GM23248 (cell line): ENCODE results near the gene THYN1. TPM values are rescaled to one million over a fixed set of nuclear protein-coding genes. Genes with fewer than 3 reads are reported as not detected.

ENCODE experiments used
- DNase-seq: peaks from one replicate; pipeline ENCODE4 v3.0.0-alpha.2; 2015
- H2AFZ ChIP-seq: fragments of 200-600 bp; sonication (generic); 2 replicates; pipeline ENCODE4 v1.6.1; 2016; ENCODE audit warnings: antibody characterized with exemption
- H3F3A ChIP-seq: fragments of 200-600 bp; sonication (generic); 2 replicates; pipeline ENCODE4 v1.6.1; 2016; ENCODE audit warnings: mild to moderate bottlenecking, antibody characterized with exemption, mixed run types; ENCODE audit not compliant: insufficient read depth
- H3K27ac ChIP-seq: fragments of 200-600 bp; sonication (generic); 2 replicates; pipeline ENCODE4 v1.5.1; 2016; ENCODE audit warnings: mild to moderate bottlenecking
- H3K27me3 ChIP-seq: fragments of 200-600 bp; sonication (generic); replicated peaks from 2 replicates; pipeline ENCODE4 v1.6.1; 2016; ENCODE audit warnings: mild to moderate bottlenecking; ENCODE audit not compliant: insufficient read depth
- H3K36me3 ChIP-seq: fragments of 200-600 bp; sonication (generic); 2 replicates; pipeline ENCODE4 v1.6.1; 2016; ENCODE audit warnings: low read depth, mild to moderate bottlenecking
- H3K4me1 ChIP-seq: fragments of 200-600 bp; sonication (generic); 2 replicates; pipeline ENCODE4 v1.6.1; 2016; ENCODE audit warnings: mild to moderate bottlenecking; ENCODE audit not compliant: insufficient read depth
- H3K4me2 ChIP-seq: fragments of 200-600 bp; sonication (generic); one replicate; pipeline ENCODE4 v1.6.1; 2016; ENCODE audit warnings: mild to moderate bottlenecking; ENCODE audit not compliant: unreplicated experiment
- H3K4me3 ChIP-seq: fragments of 200-600 bp; sonication (generic); 2 replicates; pipeline ENCODE4 v1.5.1; 2016; ENCODE audit warnings: mild to moderate bottlenecking
- H3K79me2 ChIP-seq: fragments of 200-600 bp; sonication (generic); 2 replicates; pipeline ENCODE4 v1.6.1; 2016; ENCODE audit warnings: mild to moderate bottlenecking; ENCODE audit not compliant: insufficient read depth
- H3K9ac ChIP-seq: fragments of 200-600 bp; sonication (generic); 2 replicates; pipeline ENCODE4 v1.6.1; 2016; ENCODE audit warnings: mild to moderate bottlenecking
- H3K9me2 ChIP-seq: fragments of 200-600 bp; sonication (generic); 2 replicates; pipeline ENCODE4 v1.6.1; 2016; ENCODE audit warnings: mixed run types, mild to moderate bottlenecking, moderate library complexity; ENCODE audit not compliant: insufficient read depth
- H3K9me3 ChIP-seq: fragments of 200-600 bp; sonication (generic); one replicate; pipeline ENCODE4 v1.6.1; 2017; ENCODE audit warnings: low read depth
- H4K20me1 ChIP-seq: fragments of 200-600 bp; sonication (generic); 2 replicates; pipeline ENCODE4 v1.6.0; 2016; ENCODE audit not compliant: insufficient read depth
- EZH2 ChIP-seq: fragments of 200-600 bp; sonication (generic); IDR thresholded peaks from 2 replicates; pipeline ENCODE4 v1.6.1; 2018; ENCODE audit warnings: antibody characterized with exemption, mild to moderate bottlenecking; ENCODE audit not compliant: insufficient read depth, poor library complexity, severe bottlenecking
- EZH2phosphoT487 ChIP-seq: fragments of 200-600 bp; sonication (generic); IDR thresholded peaks from 2 replicates; pipeline ENCODE4 v1.6.1; 2018; ENCODE audit warnings: antibody characterized with exemption, moderate library complexity, mild to moderate bottlenecking, low read depth; ENCODE audit not compliant: insufficient read depth
- WGBS, 2 experiments: methylation state at CpG; one replicate each; pipeline ENCODE4 v1.1.6; 2015 to 2017; ENCODE audit warnings: low lambda C conversion rate in 2 of 2, low coverage in 1 of 2; ENCODE audit errors: missing lambda C conversion rate in 2 of 2; 5-methylcytosine and 5-hydroxymethylcytosine counted together
- in situ Hi-C: fragments of 300-500 bp; cut with MboI; formaldehyde crosslinking; loops from 2 replicates; pipeline ENCODE4 v1.15.0; 2020
- polyA plus RNA-seq: library from polyadenylated mRNA; unstranded; fragments of >200 nt; fragmentation: Nextera tagmentation; extraction: Ambion mirVana; gene quantifications from 2 replicates; pipeline ENCODE4 v1.2.1, GENCODE V29; 2016
- total RNA-seq: library from RNA; depleted of rRNA; stranded (reverse); fragments of >200 nt; shearing (Covaris generic); gene quantifications from 2 replicates; pipeline ENCODE4 v1.2.3, GENCODE V29; 2014

The THYN1 gene
- total and polyA plus RNA-seq, 2 experiments from 2014 or later = 25.6 to 49.8 TPM

- no peak for DNase-seq
- Histone ChIP-seq H3K27ac (no peak overlapping the region), H3K4me3 (no peak overlapping the region), H3K9me2 (no peaks in the 10 kb centered on the region), H3K4me2 (no peak overlapping the region), H3K27me3 (peaks cover 79% of the 10 kb centered on the region), H3K9me3 (no peaks in the 10 kb centered on the region), H4K20me1 (no peaks in the 10 kb centered on the region), H3F3A (no peaks in the 10 kb centered on the region), H3K79me2 (no peaks in the 10 kb centered on the region), H2AFZ (no peak overlapping the region), H3K36me3 (no peaks in the 10 kb centered on the region), H3K9ac (no peak overlapping the region), H3K4me1 (no peaks in the 10 kb centered on the region)
- in situ Hi-C loops = no loop called here
- WGBS, 2 experiments = 19 to 20% methylated on average over 5 of the region's 5 CpGs
- TF ChIP-seq EZH2phosphoT487 = no peak
- no peak for TF ChIP-seq EZH2
Observed at GRCh38 chr11:134275188-134275533, 22.0 kb upstream of the THYN1 start.

- H3F3A ChIP-seq = no peaks in the 10 kb centered on the region
- H3K4me2 ChIP-seq = no peak overlapping the region
- TF ChIP-seq EZH2phosphoT487 (no peak), EZH2 (no peak)
- no peaks in the 10 kb centered on the region for H3K36me3 ChIP-seq
- H3K9me3 ChIP-seq = no peaks in the 10 kb centered on the region
- no peaks in the 10 kb centered on the region for H3K79me2 ChIP-seq
- no peak overlapping the region for H3K4me3 ChIP-seq
- in situ Hi-C loops = no loop called here
- H3K27ac ChIP-seq = no peak overlapping the region
- H3K4me1 ChIP-seq = no peaks in the 10 kb centered on the region
- no peak overlapping the region for H2AFZ ChIP-seq
- peaks cover 70% of the 10 kb centered on the region for H3K27me3 ChIP-seq
- DNase-seq = no peak
- H3K9ac ChIP-seq = no peak overlapping the region
- no peaks in the 10 kb centered on the region for H4K20me1 ChIP-seq
- WGBS, 2 experiments = 26 to 32% methylated on average over 3 of the region's 3 CpGs
- H3K9me2 ChIP-seq = no peaks in the 10 kb centered on the region
Observed at GRCh38 chr11:134273317-134273712, 20.2 kb upstream of the THYN1 start.

- Histone ChIP-seq H3K79me2 (no peaks in the 10 kb centered on the region), H3F3A (peaks cover 1% of the 10 kb centered on the region; the same call in 1 of the 2 replicates), H3K4me1 (no peaks in the 10 kb centered on the region), H3K9me3 (no peaks in the 10 kb centered on the region), H3K9me2 (no peaks in the 10 kb centered on the region), H3K27me3 (peaks cover 63% of the 10 kb centered on the region), H3K9ac (no peak overlapping the region), H3K27ac (no peak overlapping the region), H3K4me2 (no peak overlapping the region), H3K36me3 (no peaks in the 10 kb centered on the region), H2AFZ (no peak overlapping the region), H4K20me1 (no peaks in the 10 kb centered on the region), H3K4me3 (no peak overlapping the region)
- 30 to 33% methylated on average over 18 of the region's 18 CpGs for WGBS, 2 experiments
- TF ChIP-seq EZH2phosphoT487 (no peak), EZH2 (no peak)
- in situ Hi-C loops = no loop called here
- DNase-seq = peak; percentile 41
Observed at GRCh38 chr11:134272381-134273316, 19.5 kb upstream of the THYN1 start.

- Histone ChIP-seq H3K4me3 (no peak overlapping the region), H3K9me2 (no peaks in the 10 kb centered on the region), H3F3A (peaks cover 8% of the 10 kb centered on the region), H3K9ac (no peak overlapping the region), H3K4me2 (no peak overlapping the region), H3K79me2 (no peaks in the 10 kb centered on the region), H2AFZ (no peak overlapping the region), H3K36me3 (no peaks in the 10 kb centered on the region), H3K4me1 (peaks cover 6% of the 10 kb centered on the region), H4K20me1 (no peaks in the 10 kb centered on the region), H3K9me3 (no peaks in the 10 kb centered on the region), H3K27me3 (peaks cover 56% of the 10 kb centered on the region), H3K27ac (no peak overlapping the region)
- 80% methylated on average over 4 of the region's 4 CpGs for WGBS, 2 experiments
- no peak for TF ChIP-seq EZH2
- no peak for TF ChIP-seq EZH2phosphoT487
- DNase-seq = no peak
- in situ Hi-C loops = no loop called here
Observed at GRCh38 chr11:134271978-134272377, 18.8 kb upstream of the THYN1 start.
